PC-9 (cell line): ENCODE results near the gene SRC. TPM values are rescaled to one million over a fixed set of nuclear protein-coding genes. Genes with fewer than 3 reads are reported as not detected.
A peak's percentile ranks its signal among the peaks of the same experiment; 100 is the strongest.

Experiments used
- BruUV-seq: library from RNA; stranded (reverse); fragments of 400-500 nt; replicated peaks from 2 replicates; lab custom pipeline; 2021; lab: Mats Ljungman, UMichigan
- CTCF ChIA-PET: fragments of 300-600 bp; sonication (Branson Sonifier 250); formaldehyde crosslinking; loops from one replicate; lab custom pipeline; 2022; ENCODE audit warnings: antibody characterized with exemption; lab: Charles Lee
- POLR2A ChIA-PET: fragments of 300-600 bp; sonication (Branson Sonifier 250); formaldehyde crosslinking; loops from one replicate; lab custom pipeline; 2022; ENCODE audit warnings: antibody characterized with exemption; ENCODE audit not compliant: unreplicated experiment; lab: Charles Lee
- DNase-seq, 2 experiments: peaks; one replicate each; pipeline versions ENCODE4 v3.0.0 to v3.0.0-alpha.2; 2015 to 2022; ENCODE audit warnings: mixed read lengths in 1 of 2
- H2AFZ ChIP-seq: fragments of 200-600 bp; sonication (generic); 2 replicates; pipeline ENCODE4 v1.8.1; 2017; ENCODE audit warnings: antibody characterized with exemption
- H3F3A ChIP-seq: fragments of 200-600 bp; sonication (generic); 2 replicates; pipeline ENCODE4 v1.8.1; 2017; ENCODE audit warnings: antibody characterized with exemption, mild to moderate bottlenecking, low read depth; ENCODE audit not compliant: insufficient read depth
- H3K27ac ChIP-seq: fragments of 200-600 bp; sonication (generic); 2 replicates; pipeline ENCODE4 v1.6.1; 2016; ENCODE audit warnings: mixed run types
- H3K27me3 ChIP-seq: fragments of 200-600 bp; sonication (generic); 2 replicates; pipeline ENCODE4 v1.6.1; 2016; ENCODE audit warnings: low read depth, mixed run types; ENCODE audit not compliant: insufficient read depth
- H3K36me3 ChIP-seq: fragments of 200-600 bp; sonication (generic); 2 replicates; pipeline ENCODE4 v1.6.1; 2016; ENCODE audit warnings: low read depth, mixed run types
- H3K4me1 ChIP-seq: fragments of 200-600 bp; sonication (generic); replicated peaks from 2 replicates; pipeline ENCODE4 v1.6.1; 2016; ENCODE audit warnings: mixed run types; ENCODE audit not compliant: insufficient read depth
- H3K4me2 ChIP-seq: fragments of 200-600 bp; sonication (generic); 2 replicates; pipeline ENCODE4 v1.6.1; 2017; ENCODE audit warnings: mixed run types
- H3K4me3 ChIP-seq: fragments of 200-600 bp; sonication (generic); 2 replicates; pipeline ENCODE4 v1.6.1; 2016; ENCODE audit warnings: mixed run types
- H3K79me2 ChIP-seq: fragments of 200-600 bp; sonication (generic); 2 replicates; pipeline ENCODE4 v1.6.1; 2017; ENCODE audit warnings: low read depth, mixed run types
- H3K9me2 ChIP-seq: fragments of 200-600 bp; sonication (generic); 2 replicates; pipeline ENCODE4 v1.8.1; 2017; ENCODE audit warnings: mild to moderate bottlenecking; ENCODE audit not compliant: insufficient read depth
- H3K9me3 ChIP-seq: fragments of 200-600 bp; sonication (generic); 2 replicates; pipeline ENCODE4 v1.8.1; 2016; ENCODE audit warnings: low read depth; ENCODE audit not compliant: insufficient read depth
- H4K20me1 ChIP-seq: fragments of 200-600 bp; sonication (generic); 2 replicates; pipeline ENCODE4 v1.8.1; 2017; ENCODE audit not compliant: insufficient read depth
- CTCF ChIP-seq: fragments of 200-600 bp; sonication (generic); conservative IDR thresholded peaks from 2 replicates; pipeline ENCODE4 v1.6.1; 2017; ENCODE audit warnings: mixed run types, antibody characterized with exemption, mild to moderate bottlenecking, moderate library complexity
- EZH2 ChIP-seq: fragments of 200-600 bp; sonication (generic); IDR thresholded peaks from 2 replicates; pipeline ENCODE4 v1.8.0; 2017; ENCODE audit warnings: antibody characterized with exemption, low read depth
- intact Hi-C: fragments of 100-400 bp; cut with micrococcal nuclease; formaldehyde crosslinking; loops from one replicate; pipeline ENCODE4 v1.10.0; 2022; ENCODE audit not compliant: unreplicated experiment
- total RNA-seq: library from RNA; stranded (reverse); gene quantifications from 2 replicates; pipeline ENCODE4 v1.2.3, GENCODE V29; 2021

Gene SRC
- total RNA-seq, 1 experiment from 2014 or later, result 58.4 TPM

GRCh38 chr20:37344506-37345338 lies 1.2 kb upstream of the SRC start:
- CTCF ChIA-PET, result interaction anchor here (0.6 kb wide), 1 partner anchor 39 kb away, joined by 12 read pairs; no protein-coding TSS in a partner anchor
- Histone ChIP-seq H3K27ac (peak overlapping the region; percentile 69), H3K9me2 (no peaks in the 10 kb centered on the region), H3K4me2 (peak overlapping the region; percentile 99), H3K4me3 (peak overlapping the region; percentile 76), H3F3A (peaks cover 39% of the 10 kb centered on the region; the same call in 1 of the 2 replicates), H3K79me2 (0 out of 2 replicates have a peak, but pooled peaks cover 5% of the 10 kb centered on the region), H3K9me3 (no peaks in the 10 kb centered on the region), H2AFZ (peak overlapping the region; percentile 77; the same call in 1 of the 2 replicates), H3K27me3 (no peaks in the 10 kb centered on the region), H3K4me1 (peaks cover 26% of the 10 kb centered on the region), H4K20me1 (no peaks in the 10 kb centered on the region), H3K36me3 (no peaks in the 10 kb centered on the region)
- POLR2A ChIA-PET, result interaction anchor here (0.5 to 0.6 kb wide), 2 partner anchors 15 to 27 kb away, joined by 5 to 24 read pairs; no protein-coding TSS in a partner anchor
- DNase-seq, result peak; percentile 62 to 77
- intact Hi-C loops, result loop anchor here (2.0 kb wide), 2 partner anchors 56 to 182 kb away; partner anchors contain the start of genes BLCAP and MANBAL
- TF ChIP-seq CTCF, result no peak
- BruUV-seq, result TSS peak; percentile 87

DNA sequence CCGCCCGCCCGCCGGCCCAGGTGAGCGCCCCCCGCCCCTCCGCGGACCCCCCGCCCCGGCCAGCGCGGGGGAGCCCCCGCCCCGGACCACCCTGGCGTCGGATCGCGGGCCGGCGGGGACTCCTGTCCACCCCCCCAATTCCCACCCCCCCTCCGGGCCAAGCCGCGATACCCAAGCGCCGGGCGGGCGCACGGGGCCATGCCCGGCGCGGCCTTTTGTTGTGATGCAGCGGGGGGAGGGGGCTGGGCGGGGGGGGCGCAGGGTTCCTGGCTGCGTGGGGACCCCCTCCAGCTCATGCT lies 245 bp downstream of the SRC start:
- H4K20me1 ChIP-seq, result no peaks in the 10 kb centered on the region
- H3F3A ChIP-seq, result peaks cover 39% of the 10 kb centered on the region; the same call in 1 of the 2 replicates
- 0 out of 2 replicates have a peak, but pooled peaks cover 5% of the 10 kb centered on the region for H3K79me2 ChIP-seq
- no peaks in the 10 kb centered on the region for H3K9me2 ChIP-seq
- CTCF ChIA-PET, result no interaction called here
- H3K4me1 ChIP-seq, result peaks cover 26% of the 10 kb centered on the region
- POLR2A ChIA-PET, result interaction anchor here (0.6 to 1.1 kb wide), 4 partner anchors 26 to 56 kb away, joined by 4 to 8 read pairs (median 6); no protein-coding TSS in a partner anchor
- H3K9me3 ChIP-seq, result no peaks in the 10 kb centered on the region
- no TSS peak for BruUV-seq
- no peaks in the 10 kb centered on the region for H3K27me3 ChIP-seq
- H3K4me2 ChIP-seq, result peak overlapping the region; percentile 99; the same call in 1 of the 2 replicates
- TF ChIP-seq CTCF, result no peak
- TF ChIP-seq EZH2, result no peak
- intact Hi-C loops, result loop anchor here (2.0 kb wide), 1 partner anchor 51 kb away; no protein-coding TSS in a partner anchor
- H3K36me3 ChIP-seq, result no peaks in the 10 kb centered on the region
- H2AFZ ChIP-seq, result no peak overlapping the region
- no peak overlapping the region for H3K27ac ChIP-seq
- H3K4me3 ChIP-seq, result peak overlapping the region; percentile 76
- DNase-seq, result no peak

- Histone ChIP-seq H3K4me2 (peak overlapping the region; percentile 19), H3K79me2 (0 out of 2 replicates have a peak, but pooled peaks cover 5% of the 10 kb centered on the region), H4K20me1 (no peaks in the 10 kb centered on the region), H2AFZ (no peak overlapping the region), H3K4me3 (peak overlapping the region; percentile 76; the same call in 1 of the 2 replicates), H3F3A (peaks cover 39% of the 10 kb centered on the region; the same call in 1 of the 2 replicates), H3K27me3 (no peaks in the 10 kb centered on the region), H3K9me3 (no peaks in the 10 kb centered on the region), H3K36me3 (no peaks in the 10 kb centered on the region), H3K9me2 (no peaks in the 10 kb centered on the region), H3K4me1 (peaks cover 26% of the 10 kb centered on the region), H3K27ac (no peak overlapping the region)
- intact Hi-C loops, result loop anchor here (2.0 kb wide), 1 partner anchor 52 kb away; no protein-coding TSS in a partner anchor
- TF ChIP-seq CTCF, result no peak
- no peak for TF ChIP-seq EZH2
- POLR2A ChIA-PET, result interaction anchor here (0.6 kb wide), 1 partner anchor 57 kb away, joined by 6 read pairs; no protein-coding TSS in a partner anchor
- CTCF ChIA-PET, result no interaction called here
- DNase-seq, result no peak
- BruUV-seq, result no TSS peak
Measured at GRCh38 chr20:37346535-37347346, 801 bp downstream of the SRC start.
